HEK293 (cell line): ENCODE data around the gene IGF1R.

Source experiments
- SALL2 ChIP-seq: fragments of 450-650 bp; formaldehyde crosslinking; IDR thresholded peaks from 2 replicates; pipeline ENCODE4 v1.5.0; 2017; ENCODE audit warnings: missing biosample characterization, mild to moderate bottlenecking, missing genetic modification characterization, borderline replicate concordance
- ZBTB44 ChIP-seq: fragments of 450-650 bp; IDR thresholded peaks from 2 replicates; pipeline ENCODE4 v1.5.1; 2018; ENCODE audit warnings: missing biosample characterization, mild to moderate bottlenecking, missing genetic modification characterization
- ZNF133 ChIP-seq: fragments of 450-650 bp; formaldehyde crosslinking; IDR thresholded peaks from 2 replicates; pipeline ENCODE4 v1.5.1; 2016; ENCODE audit warnings: missing biosample characterization, missing genetic modification characterization
- ZNF2 ChIP-seq: fragments of 450-650 bp; formaldehyde crosslinking; IDR thresholded peaks from 2 replicates; pipeline ENCODE4 v1.5.1; 2016; ENCODE audit warnings: missing biosample characterization, missing genetic modification characterization
- ZNF394 ChIP-seq: fragments of 450-650 bp; formaldehyde crosslinking; IDR thresholded peaks from 2 replicates; pipeline ENCODE4 v1.5.1; 2016; ENCODE audit warnings: missing biosample characterization, missing genetic modification characterization, mild to moderate bottlenecking, moderate library complexity, borderline replicate concordance
- TF ChIP-seq, protein P1 (sequence below): fragments of 450-650 bp; formaldehyde crosslinking; IDR thresholded peaks from 2 replicates; pipeline ENCODE4 v1.5.1; 2016; ENCODE audit warnings: missing biosample characterization, missing genetic modification characterization

DNA sequence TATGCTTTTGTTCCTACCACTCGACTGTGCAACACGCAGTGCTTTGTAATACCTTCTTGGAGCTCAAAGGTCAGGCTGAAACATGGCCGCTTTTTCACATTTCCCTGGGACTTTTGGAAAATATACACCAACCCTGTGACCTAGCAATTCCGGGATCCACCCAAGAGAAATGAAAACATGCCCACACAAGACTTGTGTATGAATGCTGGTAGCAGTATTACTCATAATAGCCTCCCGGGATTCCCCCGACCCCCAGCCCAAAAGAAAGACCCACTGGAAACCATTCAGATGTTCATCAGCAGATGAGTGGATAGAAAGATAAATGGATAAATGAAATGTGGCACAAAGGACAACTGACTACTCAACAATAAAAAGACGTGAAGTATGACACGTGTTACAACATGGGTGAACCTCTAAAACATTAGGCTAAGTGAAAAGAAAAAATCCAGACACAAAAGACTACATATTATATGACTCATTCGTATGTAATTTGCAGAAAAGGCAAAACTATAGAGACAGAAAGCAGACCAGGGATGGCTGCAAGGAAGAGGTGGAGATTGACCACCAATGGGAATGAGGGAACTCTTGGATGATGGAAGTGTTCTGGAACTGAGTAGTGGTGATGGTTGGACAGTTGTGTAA, 255.2 kb downstream of the IGF1R start:
- TF ChIP-seq, protein P1, sequence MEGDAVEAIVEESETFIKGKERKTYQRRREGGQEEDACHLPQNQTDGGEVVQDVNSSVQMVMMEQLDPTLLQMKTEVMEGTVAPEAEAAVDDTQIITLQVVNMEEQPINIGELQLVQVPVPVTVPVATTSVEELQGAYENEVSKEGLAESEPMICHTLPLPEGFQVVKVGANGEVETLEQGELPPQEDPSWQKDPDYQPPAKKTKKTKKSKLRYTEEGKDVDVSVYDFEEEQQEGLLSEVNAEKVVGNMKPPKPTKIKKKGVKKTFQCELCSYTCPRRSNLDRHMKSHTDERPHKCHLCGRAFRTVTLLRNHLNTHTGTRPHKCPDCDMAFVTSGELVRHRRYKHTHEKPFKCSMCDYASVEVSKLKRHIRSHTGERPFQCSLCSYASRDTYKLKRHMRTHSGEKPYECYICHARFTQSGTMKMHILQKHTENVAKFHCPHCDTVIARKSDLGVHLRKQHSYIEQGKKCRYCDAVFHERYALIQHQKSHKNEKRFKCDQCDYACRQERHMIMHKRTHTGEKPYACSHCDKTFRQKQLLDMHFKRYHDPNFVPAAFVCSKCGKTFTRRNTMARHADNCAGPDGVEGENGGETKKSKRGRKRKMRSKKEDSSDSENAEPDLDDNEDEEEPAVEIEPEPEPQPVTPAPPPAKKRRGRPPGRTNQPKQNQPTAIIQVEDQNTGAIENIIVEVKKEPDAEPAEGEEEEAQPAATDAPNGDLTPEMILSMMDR (tag by site-specific recombination): no peak
- TF ChIP-seq ZNF394 (tag by site-specific recombination): no peak
- TF ChIP-seq SALL2 (tag by site-specific recombination): no peak
- no peak for TF ChIP-seq ZNF133
- no peak for TF ChIP-seq ZNF2 (tag by site-specific recombination)
- no peak for TF ChIP-seq ZBTB44
